ENCODE data around the gene ZNF362. TPM values are rescaled to one million over a fixed set of nuclear protein-coding genes. Genes with fewer than 3 reads are reported as not detected.
A peak's percentile ranks its signal among the peaks of the same experiment; 100 is the strongest.

ZNF362 gene
- polyA plus RNA-seq, 1 of the 3 experiments (the other 2 are of a cell fraction): 17.1 TPM

GRCh38 chr1:33327587-33328325 is 71.5 kb downstream of the ZNF362 start:
- no peak for DNase-seq
- no peak overlapping the region for H3K4me2 ChIP-seq
- TF ChIP-seq REST (IDR thresholded peaks at IDR 0.05; ENCODE audit: low read depth, low read length): no peak
- peak; percentile 29 for TF ChIP-seq POLR2AphosphoS5 (IDR thresholded peaks at IDR 0.05; ENCODE audit: low read depth, low read length)
- peak; percentile 82; the same call in 1 of the 2 replicates for TF ChIP-seq TCF12 (IDR thresholded peaks at IDR 0.05)
- peak; percentile 23; the same call in 1 of the 2 replicates for TF ChIP-seq TEAD4 (IDR thresholded peaks at IDR 0.05; ENCODE audit: borderline replicate concordance, insufficient read depth)
- peak; percentile 35; the same call in 1 of the 2 replicates for TF ChIP-seq SIN3A (IDR thresholded peaks at IDR 0.05; ENCODE audit: borderline replicate concordance, low read depth, low read length)
- 0 out of 2 replicates have a peak, but pooled peaks have one; percentile 43 for TF ChIP-seq USF1 (IDR thresholded peaks at IDR 0.05; ENCODE audit: borderline replicate concordance, low read depth)
- TF ChIP-seq RXRA (IDR thresholded peaks at IDR 0.05; ENCODE audit: borderline replicate concordance, low read depth): peak; percentile 33; the same call in 1 of the 2 replicates
- peak; percentile 37; the same call in 1 of the 2 replicates for TF ChIP-seq PBX3 (IDR thresholded peaks at IDR 0.05)
- TF ChIP-seq RFX5 (IDR thresholded peaks at IDR 0.05; ENCODE audit: low read length): no peak
- TF ChIP-seq FOSL2 (IDR thresholded peaks at IDR 0.05; ENCODE audit: borderline replicate concordance, low read depth): peak; percentile 55; the same call in 1 of the 2 replicates
- TF ChIP-seq NFIC (IDR thresholded peaks at IDR 0.05; ENCODE audit: borderline replicate concordance): peak; percentile 51
- peak in 1 of 2 experiments; percentile 21; a peak in 1 of 4 replicates for TF ChIP-seq EP300 (IDR thresholded peaks at IDR 0.05; ENCODE audit: borderline replicate concordance in 1 of 2, low read depth in 1 of 2, low read length in 1 of 2)
- TF ChIP-seq NRF1 (IDR thresholded peaks at IDR 0.05; ENCODE audit: low read depth, low read length): no peak
- 0 out of 2 replicates have a peak, but pooled peaks have one; percentile 8 for TF ChIP-seq CTCF (IDR thresholded peaks at IDR 0.05)
- TF ChIP-seq ELF1 (IDR thresholded peaks at IDR 0.05): no peak
- TF ChIP-seq MAX (IDR thresholded peaks at IDR 0.05; ENCODE audit: low read depth): peak; percentile 70; the same call in 1 of the 2 replicates
- peak; percentile 42 for TF ChIP-seq JUND (IDR thresholded peaks at IDR 0.05)
- TF ChIP-seq EZH2phosphoT487 (IDR thresholded peaks at IDR 0.05; ENCODE audit: borderline replicate concordance, low read depth): no peak
- H3K4me3 ChIP-seq (ENCODE audit: low read depth in 2 of 2, low read length in 1 of 2): no peak overlapping the region
- no peaks in the 10 kb centered on the region for H3K9me2 ChIP-seq
- POLR2A ChIA-PET: no interaction called here
- H3K9ac ChIP-seq: no peak overlapping the region
- H4K20me1 ChIP-seq (ENCODE audit: insufficient read depth): peaks cover 88% of the 10 kb centered on the region
- no peaks in the 10 kb centered on the region for H3K27me3 ChIP-seq (ENCODE audit: insufficient read depth)
- H3K36me3 ChIP-seq (replicated peaks in 1 of 2; ENCODE audit: control insufficient read depth in 1 of 2, insufficient read depth in 2 of 2, low read length in 1 of 2): peaks cover 91 to 97% of the 10 kb centered on the region in 2 experiments
- H3K79me2 ChIP-seq (ENCODE audit: insufficient read depth): peaks cover 52% of the 10 kb centered on the region
- peak overlapping the region; percentile 4 to 53; a peak in 3 of 4 replicates for H3K27ac ChIP-seq (ENCODE audit: low read depth in 2 of 2, low read length in 1 of 2)
- 78% methylated on average over 7 of the region's 9 CpGs for WGBS (ENCODE audit: low lambda C conversion rate)
- H3F3A ChIP-seq (replicated peaks; ENCODE audit: insufficient read depth): peaks cover 40% of the 10 kb centered on the region
- no peaks in the 10 kb centered on the region for H3K9me3 ChIP-seq
- H3K4me1 ChIP-seq (ENCODE audit: control insufficient read depth in 1 of 2, insufficient read depth in 2 of 2, low read depth in 1 of 2, low read length in 1 of 2): peaks cover 9 to 22% of the 10 kb centered on the region in 2 experiments; a peak in 3 of 4 replicates
- no peak overlapping the region for H2AFZ ChIP-seq (ENCODE audit: low read depth)
- CTCF ChIA-PET: interaction anchor here (0.9 to 1.0 kb wide), 2 partner anchors 10 to 32 kb away, joined by 3 to 4 read pairs; no protein-coding TSS in a partner anchor

All from SK-N-SH (cell line).